ENCODE data around the gene SETD2. TPM values are rescaled to one million over a fixed set of nuclear protein-coding genes. Genes with fewer than 3 reads are reported as not detected.

The SETD2 gene
- total RNA-seq, 1 experiment from 2014 or later = 28.8 TPM

GRCh38 chr3:46972396-46972795 is 191.5 kb downstream of the SETD2 start:
- H3K4me3 ChIP-seq (ENCODE audit: low read depth, low read length, poor library complexity, severe bottlenecking) = no peak overlapping the region
- DNase-seq (ENCODE audit: low spot score) = no peak
- H3K27ac ChIP-seq (ENCODE audit: low read depth, low read length, poor library complexity, severe bottlenecking) = no peak overlapping the region
- H3K4me1 ChIP-seq (ENCODE audit: insufficient read depth, low read length, poor library complexity, severe bottlenecking) = no peaks in the 10 kb centered on the region
- H3K27me3 ChIP-seq (replicated peaks; ENCODE audit: insufficient read depth, low read depth, low read length, poor library complexity) = no peaks in the 10 kb centered on the region
- POLR2A ChIA-PET (ENCODE audit: low non-redundant PET) = no interaction called here
- no peaks in the 10 kb centered on the region for H3K36me3 ChIP-seq (ENCODE audit: insufficient read depth, low read length, poor library complexity, severe bottlenecking)
- intact Hi-C loops (cut with micrococcal nuclease; ENCODE audit: unreplicated experiment) = no loop called here
- H3K9me3 ChIP-seq (ENCODE audit: low read depth, low read length, poor library complexity, severe bottlenecking) = no peaks in the 10 kb centered on the region
- CTCF ChIA-PET = no interaction called here
- BruUV-seq (replicated peaks) = TSS peak; percentile 20
- TF ChIP-seq CTCF (conservative IDR thresholded peaks at IDR 0.05; ENCODE audit: low read depth, low read length) (no peak), EZH2 (IDR thresholded peaks at IDR 0.05; ENCODE audit: borderline replicate concordance, low read depth, low read length, poor library complexity, severe bottlenecking) (no peak)

- ChIA-PET POLR2A (ENCODE audit: low non-redundant PET) (no interaction called here), CTCF (no interaction called here)
- no peak overlapping the region for H3K27ac ChIP-seq (ENCODE audit: low read depth, low read length, poor library complexity, severe bottlenecking)
- intact Hi-C loops (cut with micrococcal nuclease; ENCODE audit: unreplicated experiment) = no loop called here
- H3K9me3 ChIP-seq (ENCODE audit: low read depth, low read length, poor library complexity, severe bottlenecking) = no peaks in the 10 kb centered on the region
- no peak for DNase-seq (ENCODE audit: low spot score)
- BruUV-seq (replicated peaks) = no TSS peak
- H3K4me3 ChIP-seq (ENCODE audit: low read depth, low read length, poor library complexity, severe bottlenecking) = no peak overlapping the region
- no peaks in the 10 kb centered on the region for H3K36me3 ChIP-seq (ENCODE audit: insufficient read depth, low read length, poor library complexity, severe bottlenecking)
- H3K27me3 ChIP-seq (replicated peaks; ENCODE audit: insufficient read depth, low read depth, low read length, poor library complexity) = no peaks in the 10 kb centered on the region
- no peaks in the 10 kb centered on the region for H3K4me1 ChIP-seq (ENCODE audit: insufficient read depth, low read length, poor library complexity, severe bottlenecking)
- TF ChIP-seq CTCF (conservative IDR thresholded peaks at IDR 0.05; ENCODE audit: low read depth, low read length) = no peak
- TF ChIP-seq EZH2 (IDR thresholded peaks at IDR 0.05; ENCODE audit: borderline replicate concordance, low read depth, low read length, poor library complexity, severe bottlenecking) = no peak
Observed at GRCh38 chr3:46971742-46972141, 192.2 kb downstream of the SETD2 start.

- no peaks in the 10 kb centered on the region for H3K36me3 ChIP-seq (ENCODE audit: insufficient read depth, low read length, poor library complexity, severe bottlenecking)
- H3K27me3 ChIP-seq (replicated peaks; ENCODE audit: insufficient read depth, low read depth, low read length, poor library complexity) = no peaks in the 10 kb centered on the region
- no peak for TF ChIP-seq CTCF (conservative IDR thresholded peaks at IDR 0.05; ENCODE audit: low read depth, low read length)
- TF ChIP-seq EZH2 (IDR thresholded peaks at IDR 0.05; ENCODE audit: borderline replicate concordance, low read depth, low read length, poor library complexity, severe bottlenecking) = no peak
- BruUV-seq (replicated peaks) = no TSS peak
- H3K4me1 ChIP-seq (ENCODE audit: insufficient read depth, low read length, poor library complexity, severe bottlenecking) = no peaks in the 10 kb centered on the region
- H3K4me3 ChIP-seq (ENCODE audit: low read depth, low read length, poor library complexity, severe bottlenecking) = no peak overlapping the region
- intact Hi-C loops (cut with micrococcal nuclease; ENCODE audit: unreplicated experiment) = no loop called here
- no peak for DNase-seq (ENCODE audit: low spot score)
- CTCF ChIA-PET = no interaction called here
- H3K27ac ChIP-seq (ENCODE audit: low read depth, low read length, poor library complexity, severe bottlenecking) = no peak overlapping the region
- POLR2A ChIA-PET (ENCODE audit: low non-redundant PET) = no interaction called here
- H3K9me3 ChIP-seq (ENCODE audit: low read depth, low read length, poor library complexity, severe bottlenecking) = no peaks in the 10 kb centered on the region
Observed at GRCh38 chr3:46971151-46971550, 192.8 kb downstream of the SETD2 start.

Measured in A673 (cell line).